Fibroblast of pulmonary artery (primary cell): ENCODE data around the gene DUSP2.

Source experiments
- DNase-seq: peaks from one replicate; pipeline ENCODE4 v3.0.0-alpha.2; 2010; ENCODE audit warnings: low read depth
- H3K4me3 ChIP-seq: replicated peaks from 2 replicates; pipeline ENCODE4 v1.5.1; 2011; ENCODE audit warnings: low read depth, mild to moderate bottlenecking, control low read depth, low read length, moderate library complexity
- CTCF ChIP-seq: IDR thresholded peaks from 2 replicates; pipeline ENCODE4 v1.5.1; 2011; ENCODE audit warnings: mild to moderate bottlenecking, control low read depth, low read length, inconsistent platforms; ENCODE audit errors: missing control alignments

Gene DUSP2

DNA sequence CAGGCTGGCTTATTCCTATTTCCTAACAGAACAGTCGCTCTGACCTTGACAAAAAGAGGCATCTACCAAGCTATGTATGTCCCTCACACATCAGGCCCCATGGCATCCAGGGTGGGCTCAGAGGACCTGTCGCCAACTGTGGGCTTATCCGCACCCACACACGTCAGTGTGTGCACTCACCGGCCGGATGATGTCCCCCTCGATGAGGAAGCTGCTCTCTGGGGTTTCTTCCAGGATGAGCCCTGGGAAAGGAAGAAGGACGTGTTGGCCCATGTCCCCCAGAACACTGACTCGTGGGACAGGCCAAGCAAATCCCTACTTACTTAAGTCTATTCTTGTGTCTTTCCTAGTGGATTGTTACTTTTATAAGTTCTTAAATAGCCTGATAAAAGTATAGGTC lies 10.1 kb downstream of the DUSP2 start:
- H3K4me3 ChIP-seq: no peak overlapping the region
- no peak for TF ChIP-seq CTCF
- DNase-seq: no peak

- DNase-seq: no peak
- no peak for TF ChIP-seq CTCF
- no peak overlapping the region for H3K4me3 ChIP-seq
Observed at GRCh38 chr2:96134421-96134820, 10.8 kb downstream of the DUSP2 start.

GRCh38 chr2:96131813-96132745 lies 13.2 kb downstream of the DUSP2 start:
- DNase-seq: no peak
- TF ChIP-seq CTCF: no peak
- H3K4me3 ChIP-seq: no peak overlapping the region

- no peak overlapping the region for H3K4me3 ChIP-seq
- no peak for TF ChIP-seq CTCF
- no peak for DNase-seq
Observed at GRCh38 chr2:96131152-96131812, 14.0 kb downstream of the DUSP2 start.

DNA sequence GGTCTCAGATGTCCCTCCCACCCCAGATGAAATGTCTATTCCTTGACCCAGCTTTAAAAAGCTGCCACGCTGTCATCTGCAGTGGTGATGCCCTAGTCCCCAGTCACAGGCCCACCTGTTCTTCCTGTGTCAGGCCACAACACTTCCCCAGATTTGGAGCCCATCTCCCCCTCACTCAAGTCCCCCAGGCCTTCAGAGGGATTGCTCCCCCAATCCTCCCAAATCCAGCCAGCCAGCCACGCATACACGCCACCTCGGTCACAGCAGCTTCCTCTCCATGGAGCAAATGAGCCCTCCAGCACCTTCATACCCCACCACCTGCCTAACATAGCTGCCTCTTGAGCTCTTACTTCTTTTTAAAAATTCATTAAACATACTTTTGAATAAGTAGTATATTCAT lies 14.8 kb downstream of the DUSP2 start:
- TF ChIP-seq CTCF: no peak
- no peak for DNase-seq
- no peak overlapping the region for H3K4me3 ChIP-seq

DNA sequence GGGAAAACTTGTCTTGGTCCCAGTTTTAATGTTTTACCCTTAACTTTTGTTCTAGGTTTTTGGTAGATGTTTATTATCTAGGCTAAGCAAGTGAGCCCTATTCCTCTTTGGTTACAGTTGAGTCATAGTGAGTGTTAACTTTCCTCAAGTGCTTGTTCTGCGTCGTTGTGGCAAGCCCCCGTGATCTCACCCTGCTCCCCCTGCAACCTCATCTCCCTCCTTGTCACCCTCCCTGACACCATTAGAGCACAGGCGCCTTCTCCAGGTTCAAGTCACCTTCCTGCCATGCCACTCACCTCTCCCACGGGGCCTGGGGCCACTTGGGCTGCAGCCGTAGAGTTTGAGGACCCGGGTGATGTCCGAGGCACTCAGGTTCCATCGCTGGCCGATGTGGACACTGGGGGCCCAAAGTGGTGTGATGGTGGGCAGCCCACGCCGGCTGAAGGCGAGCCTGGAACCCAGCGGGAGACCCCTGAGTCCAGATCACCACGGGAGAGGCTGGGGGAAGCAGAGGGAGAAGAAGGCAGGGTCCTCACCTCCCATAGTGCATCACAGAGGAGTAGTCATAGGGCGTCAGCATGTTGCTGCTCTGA lies 15.6 kb downstream of the DUSP2 start:
- no peak for TF ChIP-seq CTCF
- DNase-seq: no peak
- no peak overlapping the region for H3K4me3 ChIP-seq
